Measurements from ENCODE around the gene FAR2.

DNA sequence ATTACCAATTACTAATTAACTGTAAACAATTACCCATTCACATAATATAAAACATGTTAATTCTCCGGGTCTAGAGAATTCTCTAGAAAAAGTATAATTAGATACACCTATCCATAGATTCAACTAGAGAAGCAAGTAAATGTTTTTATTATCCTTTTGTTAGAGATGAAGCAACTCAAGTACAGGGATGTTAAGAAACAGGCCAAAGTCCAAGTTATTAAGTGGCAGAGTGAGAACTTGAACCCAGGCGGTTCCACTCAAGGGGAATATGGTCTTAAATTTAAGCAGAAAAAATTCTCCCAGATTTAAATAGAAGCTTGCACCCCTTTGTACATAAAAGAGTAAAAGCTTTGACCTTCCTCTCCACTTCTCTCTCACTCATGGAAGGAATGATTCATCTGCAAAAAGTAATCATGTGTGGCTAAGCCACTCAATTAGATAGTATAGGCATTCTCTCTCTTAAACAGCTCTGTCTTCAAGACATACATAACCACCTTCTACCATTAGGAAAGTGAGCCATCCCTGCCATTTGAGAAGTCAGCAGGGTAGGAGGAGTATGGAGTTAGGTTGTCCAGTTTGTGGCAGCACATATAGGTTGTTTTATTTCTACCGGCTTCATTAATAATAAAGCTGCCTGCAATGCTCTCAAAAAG lies 197.8 kb downstream of the FAR2 start:
- TF ChIP-seq TAF1 (IDR thresholded peaks at IDR 0.05; ENCODE audit: low read depth) (no peak), EP300 (IDR thresholded peaks at IDR 0.05; ENCODE audit: borderline replicate concordance) (no peak), ZBTB7A (IDR thresholded peaks at IDR 0.05; ENCODE audit: low read depth) (no peak), NFIC (IDR thresholded peaks at IDR 0.05) (no peak), CEBPB (IDR thresholded peaks at IDR 0.05) (no peak), TCF12 (IDR thresholded peaks at IDR 0.05; ENCODE audit: low read depth) (no peak), FOXM1 (IDR thresholded peaks at IDR 0.05; ENCODE audit: borderline replicate concordance, low read depth) (no peak)
- TF ChIP-seq, protein P1, sequence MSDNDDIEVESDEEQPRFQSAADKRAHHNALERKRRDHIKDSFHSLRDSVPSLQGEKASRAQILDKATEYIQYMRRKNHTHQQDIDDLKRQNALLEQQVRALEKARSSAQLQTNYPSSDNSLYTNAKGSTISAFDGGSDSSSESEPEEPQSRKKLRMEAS (IDR thresholded peaks at IDR 0.05), result no peak
